Peyer's patch (tissue), 4 donors: ENCODE measurements around the gene C15orf62. TPM values are rescaled to one million over a fixed set of nuclear protein-coding genes. Genes with fewer than 3 reads are reported as not detected.

Source experiments
- DNase-seq, 3 donors: peaks; one replicate each; pipeline ENCODE4 v3.0.0-alpha.2; 2017 to 2019
- H3K27ac ChIP-seq, 4 donors: fragments of 200-600 bp; sonication (generic); one replicate each; pipeline ENCODE4 v1.5.1; 2016 to 2019
- H3K27me3 ChIP-seq, 2 donors: fragments of 200-600 bp; sonication (generic); one replicate each; pipeline ENCODE4 v1.5.1; 2019
- H3K36me3 ChIP-seq, 3 donors: fragments of 200-600 bp; sonication (generic); one replicate each; pipeline ENCODE4 v1.5.1; 2016 to 2019
- H3K4me1 ChIP-seq, 4 donors: fragments of 200-600 bp; sonication (generic); one replicate each; pipeline ENCODE4 v1.5.1; 2016 to 2019
- H3K4me3 ChIP-seq, 4 donors: fragments of 200-600 bp; sonication (generic); 1 replicate in 3 of 4; 2 replicates in 1 of 4; pipeline ENCODE4 v1.5.1; 2016 to 2019; ENCODE audit warnings: mild to moderate bottlenecking in 1 of 4
- H3K9me3 ChIP-seq, 4 donors: fragments of 200-600 bp; sonication (generic); one replicate each; pipeline ENCODE4 v1.5.1; 2016 to 2019; ENCODE audit warnings: mild to moderate bottlenecking in 1 of 4
- CTCF ChIP-seq, 6 experiments: fragments of 450-650 bp in 4 of 6; fragments of 200-600 bp in 2 of 6; sonication (generic) in 1 of 6; IDR thresholded peaks; one replicate each; pipeline ENCODE4 v1.5.1; 2017 to 2019; ENCODE audit warnings: antibody characterized with exemption in 6 of 6, mild to moderate bottlenecking in 3 of 6, moderate library complexity in 1 of 6
- POLR2A ChIP-seq, 2 donors: fragments of 450-650 bp; IDR thresholded peaks; one replicate each; pipeline ENCODE4 v1.5.1; 2017; ENCODE audit warnings: antibody characterized with exemption in 2 of 2, mild to moderate bottlenecking in 2 of 2, moderate library complexity in 2 of 2
- total RNA-seq, 4 donors: library from RNA; depleted of rRNA; stranded (reverse); fragments of >200 nt; gene quantifications; one replicate each; pipeline ENCODE4 v1.1.0, GENCODE V29; 2016

Gene C15orf62
- total RNA-seq, 4 donors from 2014 or later = 1.1 to 1.3 TPM; not detected in 2

- H3K4me3 ChIP-seq = no peak overlapping the region
- H3K36me3 ChIP-seq = peaks cover 0 to 33% (median 0%) of the 10 kb centered on the region in 3 donors
- peaks cover 0 to 50% (median 2%) of the 10 kb centered on the region in 4 donors for H3K4me1 ChIP-seq
- no peaks in the 10 kb centered on the region for H3K9me3 ChIP-seq
- peak overlapping the region in 1 of 4 donors; percentile 25 for H3K27ac ChIP-seq
- no peaks in the 10 kb centered on the region for H3K27me3 ChIP-seq
- no peak for TF ChIP-seq POLR2A (IDR thresholded peaks at IDR 0.05)
- no peak for TF ChIP-seq CTCF (IDR thresholded peaks at IDR 0.05)
- DNase-seq = no peak
Observed at GRCh38 chr15:40750885-40751284, 18.9 kb upstream of the C15orf62 start.

GRCh38 chr15:40751745-40752144, 18.0 kb upstream of the C15orf62 start:
- Histone ChIP-seq H3K36me3 (peaks cover 0 to 28% (median 0%) of the 10 kb centered on the region in 3 donors), H3K27ac (no peak overlapping the region), H3K4me3 (no peak overlapping the region), H3K27me3 (no peaks in the 10 kb centered on the region), H3K9me3 (no peaks in the 10 kb centered on the region), H3K4me1 (peaks cover 0 to 46% (median 2%) of the 10 kb centered on the region in 4 donors)
- no peak for DNase-seq
- TF ChIP-seq POLR2A (IDR thresholded peaks at IDR 0.05) = no peak
- no peak for TF ChIP-seq CTCF (IDR thresholded peaks at IDR 0.05)

GRCh38 chr15:40754574-40754882, 15.3 kb upstream of the C15orf62 start:
- peaks cover 0 to 19% (median 0%) of the 10 kb centered on the region in 3 donors for H3K36me3 ChIP-seq
- peak overlapping the region; percentile 82 to 89 (median 85) for H3K27ac ChIP-seq
- TF ChIP-seq POLR2A (IDR thresholded peaks at IDR 0.05) (no peak), CTCF (IDR thresholded peaks at IDR 0.05) (no peak)
- H3K4me1 ChIP-seq = peaks cover 0 to 29% (median 0%) of the 10 kb centered on the region in 4 donors
- DNase-seq = peak; percentile 27 to 72 (median 67)
- no peaks in the 10 kb centered on the region for H3K27me3 ChIP-seq
- H3K9me3 ChIP-seq = no peaks in the 10 kb centered on the region
- H3K4me3 ChIP-seq = peak overlapping the region; percentile 73 to 98 (median 94)

GRCh38 chr15:40754883-40755811, 14.6 kb upstream of the C15orf62 start, which contains the start of gene RMDN3:
Gene RMDN3 (minus strand): TSS chr15:40755254. CDS start chr15:40754783, 471 bp downstream.
- H3K4me3 ChIP-seq = peak within 1 kb of the TSS; percentile 73 to 98 (median 94)

GRCh38 chr15:40755812-40756208, 14.0 kb upstream of the C15orf62 start:
- Histone ChIP-seq H3K9me3 (no peaks in the 10 kb centered on the region), H3K4me1 (peaks cover 0 to 29% (median 0%) of the 10 kb centered on the region in 4 donors), H3K27ac (peak overlapping the region; percentile 82 to 89 (median 85)), H3K36me3 (peaks cover 0 to 13% (median 0%) of the 10 kb centered on the region in 3 donors), H3K27me3 (no peaks in the 10 kb centered on the region), H3K4me3 (peak overlapping the region; percentile 73 to 98 (median 94))
- no peak for TF ChIP-seq POLR2A (IDR thresholded peaks at IDR 0.05)
- no peak for TF ChIP-seq CTCF (IDR thresholded peaks at IDR 0.05)
- no peak for DNase-seq

More at GRCh38 chr15:40754883-40755811, 14.6 kb upstream of the C15orf62 start, which contains the start of gene RMDN3:
- peaks cover 0 to 19% (median 0%) of the 10 kb centered on the region in 3 donors for H3K36me3 ChIP-seq
- H3K27me3 ChIP-seq = no peaks in the 10 kb centered on the region
- no peaks in the 10 kb centered on the region for H3K9me3 ChIP-seq
- peak; percentile 94 to 97 (median 96) for DNase-seq
- H3K27ac ChIP-seq = peak within 1 kb of the TSS; percentile 82 to 89 (median 85)
- peaks cover 0 to 29% (median 0%) of the 10 kb centered on the region in 4 donors for H3K4me1 ChIP-seq
- TF ChIP-seq POLR2A (IDR thresholded peaks at IDR 0.05) (peak; percentile 61 to 69), CTCF (IDR thresholded peaks at IDR 0.05) (peak in 2 of 6 experiments; percentile 16 to 30)
